A673 (cell line): ENCODE data around the gene CD164.

Experiments
- EZH2 ChIP-seq: fragments of 200-600 bp; sonication (generic); IDR thresholded peaks from 2 replicates; pipeline ENCODE4 v1.6.1; 2017; ENCODE audit warnings: borderline replicate concordance, low read depth, mild to moderate bottlenecking, mixed read lengths, antibody characterized with exemption, low read length; ENCODE audit not compliant: poor library complexity, severe bottlenecking
- TF ChIP-seq, protein P1 (sequence below): fragments of 300-800, 200-600 bp; sonication (generic); conservative IDR thresholded peaks from 2 replicates; pipeline ENCODE4 v1.5.1; 2017; ENCODE audit warnings: low read depth, mild to moderate bottlenecking, antibody characterized with exemption, low read length, moderate library complexity, mixed read lengths

DNA sequence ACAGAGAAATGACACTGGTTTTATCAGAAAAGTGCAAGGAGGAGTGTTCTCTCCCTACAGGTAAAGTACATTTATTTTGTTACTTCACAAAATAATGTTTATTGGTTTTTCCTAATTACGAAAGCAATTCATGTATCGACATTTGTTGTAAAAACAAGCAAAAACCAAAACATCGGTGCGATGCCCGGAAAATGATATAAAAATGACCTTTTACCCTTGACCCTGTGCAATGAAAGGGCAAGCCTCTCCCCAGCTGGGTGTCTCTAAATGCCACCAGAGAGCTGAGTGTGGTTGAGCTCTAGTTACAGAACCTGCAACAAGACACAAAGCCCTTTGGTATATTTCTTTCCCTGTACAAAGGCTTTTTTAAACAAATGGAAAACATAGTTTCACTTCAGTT lies 65.4 kb downstream of the CD164 start:
- TF ChIP-seq, protein P1, sequence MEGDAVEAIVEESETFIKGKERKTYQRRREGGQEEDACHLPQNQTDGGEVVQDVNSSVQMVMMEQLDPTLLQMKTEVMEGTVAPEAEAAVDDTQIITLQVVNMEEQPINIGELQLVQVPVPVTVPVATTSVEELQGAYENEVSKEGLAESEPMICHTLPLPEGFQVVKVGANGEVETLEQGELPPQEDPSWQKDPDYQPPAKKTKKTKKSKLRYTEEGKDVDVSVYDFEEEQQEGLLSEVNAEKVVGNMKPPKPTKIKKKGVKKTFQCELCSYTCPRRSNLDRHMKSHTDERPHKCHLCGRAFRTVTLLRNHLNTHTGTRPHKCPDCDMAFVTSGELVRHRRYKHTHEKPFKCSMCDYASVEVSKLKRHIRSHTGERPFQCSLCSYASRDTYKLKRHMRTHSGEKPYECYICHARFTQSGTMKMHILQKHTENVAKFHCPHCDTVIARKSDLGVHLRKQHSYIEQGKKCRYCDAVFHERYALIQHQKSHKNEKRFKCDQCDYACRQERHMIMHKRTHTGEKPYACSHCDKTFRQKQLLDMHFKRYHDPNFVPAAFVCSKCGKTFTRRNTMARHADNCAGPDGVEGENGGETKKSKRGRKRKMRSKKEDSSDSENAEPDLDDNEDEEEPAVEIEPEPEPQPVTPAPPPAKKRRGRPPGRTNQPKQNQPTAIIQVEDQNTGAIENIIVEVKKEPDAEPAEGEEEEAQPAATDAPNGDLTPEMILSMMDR, result no peak
- no peak for TF ChIP-seq EZH2
